GM19395 (cell line): Measurements from ENCODE around the gene MAGEH1.
"Not testable (repeated sequence)": the region's sequence is repeated elsewhere in the genome, so short reads cannot be mapped to it uniquely, and the experiment has no call there.

Source experiments
- ATAC-seq: cut with Tn5 transposase; IDR thresholded peaks from one replicate; pipeline ENCODE4 v1.9.1; 2021; ENCODE audit warnings: mild to moderate bottlenecking, moderate library complexity; ENCODE audit not compliant: unreplicated experiment

Gene MAGEH1, protein sequence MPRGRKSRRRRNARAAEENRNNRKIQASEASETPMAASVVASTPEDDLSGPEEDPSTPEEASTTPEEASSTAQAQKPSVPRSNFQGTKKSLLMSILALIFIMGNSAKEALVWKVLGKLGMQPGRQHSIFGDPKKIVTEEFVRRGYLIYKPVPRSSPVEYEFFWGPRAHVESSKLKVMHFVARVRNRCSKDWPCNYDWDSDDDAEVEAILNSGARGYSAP

GRCh38 chrX:55451990-55452832 lies at the start of gene MAGEH1:
Gene MAGEH1 (plus strand): TSS chrX:55452127. CDS start chrX:55452375, 248 bp downstream.
- ATAC-seq: peak; percentile 94

GRCh38 chrX:55427079-55427478 lies 24.8 kb upstream of the MAGEH1 start:
- not testable (repeated sequence) for ATAC-seq

- ATAC-seq: not testable (repeated sequence)
Measured at GRCh38 chrX:55443468-55443867, 8.5 kb upstream of the MAGEH1 start.

GRCh38 chrX:55450259-55450658 lies 1.7 kb upstream of the MAGEH1 start:
- ATAC-seq: no peak

- ATAC-seq: no peak
Measured at GRCh38 chrX:55451141-55451540, 786 bp upstream of the MAGEH1 start.

DNA sequence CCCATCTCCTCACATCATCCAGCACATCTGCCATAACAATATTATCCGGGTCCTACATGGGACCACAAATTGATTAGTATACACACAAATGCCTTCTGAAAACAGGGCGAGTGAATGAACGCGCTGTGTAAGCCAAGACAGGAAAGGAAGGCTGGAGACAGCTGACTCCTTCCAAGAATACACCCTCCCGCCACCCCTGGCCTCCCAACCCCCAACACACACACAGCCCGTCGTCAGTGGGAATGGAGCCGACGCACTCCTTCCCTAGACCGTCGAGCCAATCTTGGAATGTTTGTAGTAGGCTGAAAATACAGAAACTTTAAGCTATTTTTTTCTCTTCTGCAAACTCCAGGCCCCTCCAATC lies 319 bp upstream of the MAGEH1 start:
- ATAC-seq: peak; percentile 36

GRCh38 chrX:55452833-55453124 lies 852 bp downstream of the MAGEH1 start:
- peak; percentile 8 for ATAC-seq

DNA sequence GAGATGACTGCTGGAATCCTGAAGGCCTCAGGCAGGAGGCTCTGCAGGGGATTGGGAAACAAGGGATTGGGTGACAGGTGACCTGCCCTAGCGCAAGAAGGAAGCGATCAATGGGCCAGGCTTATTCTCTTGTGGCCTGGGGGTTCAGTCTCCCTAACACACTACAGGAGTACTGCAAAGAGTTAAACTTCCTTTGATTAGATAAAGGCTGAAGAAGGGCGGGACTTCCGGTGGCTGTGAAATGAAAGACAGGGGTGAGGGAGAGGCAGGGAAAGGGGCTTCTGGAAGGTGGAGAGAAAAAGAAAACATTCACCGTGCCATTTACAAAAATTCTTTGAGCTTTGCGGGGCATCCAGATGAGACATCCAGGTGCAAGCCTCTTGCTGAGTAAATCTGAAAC lies 3.8 kb downstream of the MAGEH1 start:
- ATAC-seq: not testable (repeated sequence)

DNA sequence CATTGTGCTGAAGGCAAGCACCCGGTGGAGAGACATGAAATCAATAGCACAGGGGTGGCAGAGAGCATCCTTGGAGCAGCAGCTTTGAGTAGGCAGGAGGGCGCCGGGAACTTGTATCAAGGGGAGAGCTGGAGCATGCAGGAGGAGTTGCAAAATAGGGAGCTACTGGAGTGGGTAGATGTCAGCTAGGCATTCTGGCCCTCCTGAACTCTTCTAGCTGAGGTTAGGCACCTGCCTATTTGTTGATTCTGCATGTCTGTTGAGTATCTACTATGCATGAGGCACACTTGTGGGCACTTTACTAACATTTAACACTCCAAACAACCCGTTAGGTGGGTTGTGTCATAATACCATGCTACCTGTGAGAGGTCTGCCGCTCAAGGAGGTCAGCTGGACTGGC lies 7.5 kb downstream of the MAGEH1 start:
- ATAC-seq: not testable (repeated sequence)

DNA sequence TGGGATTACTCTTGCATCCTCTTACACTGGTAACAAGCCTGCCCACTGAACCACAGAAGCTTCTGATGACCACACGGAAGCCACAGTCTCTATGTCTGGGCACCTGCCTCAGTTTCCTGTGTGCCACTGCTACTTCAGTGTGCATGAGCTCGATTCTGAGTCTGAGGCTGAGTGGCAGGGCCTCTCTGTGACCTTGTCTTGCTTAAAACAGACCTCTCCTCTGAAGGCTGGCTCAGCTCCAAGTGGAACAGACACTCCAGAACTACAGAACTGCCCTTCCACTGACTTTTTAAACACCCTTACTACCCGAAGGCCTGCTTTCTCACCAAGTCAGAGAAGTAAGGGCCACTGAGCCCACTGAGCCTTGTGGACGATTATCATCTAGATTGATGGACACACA lies 8.0 kb downstream of the MAGEH1 start:
- not testable (repeated sequence) for ATAC-seq

- ATAC-seq: not testable (repeated sequence)
Measured at GRCh38 chrX:55464050-55464449, 12.1 kb downstream of the MAGEH1 start.

- not testable (repeated sequence) for ATAC-seq
Measured at GRCh38 chrX:55465108-55465507, 13.2 kb downstream of the MAGEH1 start.

DNA sequence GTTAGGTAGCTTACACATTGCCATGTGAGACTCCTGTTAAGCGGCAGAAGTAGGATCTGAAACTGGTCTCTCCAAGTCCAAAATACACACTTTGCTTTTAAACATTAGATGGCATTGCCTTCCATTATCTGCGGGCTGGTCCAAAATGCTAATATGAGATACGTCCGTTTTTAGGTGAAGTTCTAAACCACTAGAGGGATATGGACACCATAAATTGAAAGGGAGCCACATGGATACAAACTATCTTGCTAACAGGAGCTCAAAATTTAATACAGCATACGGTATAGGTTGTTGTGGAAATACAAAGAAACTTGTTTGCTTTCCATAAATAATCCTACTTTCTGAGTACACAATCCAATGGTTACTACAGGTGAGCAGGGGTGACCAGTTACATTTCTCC lies 13.9 kb downstream of the MAGEH1 start:
- not testable (repeated sequence) for ATAC-seq

GRCh38 chrX:55479956-55480355 lies 28.0 kb downstream of the MAGEH1 start:
- ATAC-seq: not testable (repeated sequence)

GRCh38 chrX:55480390-55481062 lies 28.6 kb downstream of the MAGEH1 start:
- no peak for ATAC-seq

DNA sequence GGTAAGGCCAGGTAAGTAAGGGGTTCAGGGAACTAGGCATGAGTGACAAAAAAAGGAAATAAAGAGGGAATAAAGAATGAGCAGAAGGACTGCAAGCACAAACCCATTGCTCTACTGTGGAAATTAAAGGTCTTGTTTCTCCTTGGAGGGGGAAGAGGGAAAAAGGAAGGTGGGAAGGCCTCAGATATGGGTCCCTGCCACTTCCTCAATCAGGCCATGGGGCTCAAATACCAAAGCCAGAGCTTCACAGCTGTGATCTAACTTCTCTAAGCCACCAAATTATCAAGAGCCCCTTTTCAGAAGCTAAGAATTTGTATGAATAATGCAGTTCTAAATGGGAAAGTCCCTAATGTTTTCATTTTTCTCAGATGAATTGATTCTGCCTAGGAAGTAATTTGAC lies 33.0 kb downstream of the MAGEH1 start:
- ATAC-seq: no peak

GRCh38 chrX:55486736-55487135 lies 34.8 kb downstream of the MAGEH1 start:
- no peak for ATAC-seq

DNA sequence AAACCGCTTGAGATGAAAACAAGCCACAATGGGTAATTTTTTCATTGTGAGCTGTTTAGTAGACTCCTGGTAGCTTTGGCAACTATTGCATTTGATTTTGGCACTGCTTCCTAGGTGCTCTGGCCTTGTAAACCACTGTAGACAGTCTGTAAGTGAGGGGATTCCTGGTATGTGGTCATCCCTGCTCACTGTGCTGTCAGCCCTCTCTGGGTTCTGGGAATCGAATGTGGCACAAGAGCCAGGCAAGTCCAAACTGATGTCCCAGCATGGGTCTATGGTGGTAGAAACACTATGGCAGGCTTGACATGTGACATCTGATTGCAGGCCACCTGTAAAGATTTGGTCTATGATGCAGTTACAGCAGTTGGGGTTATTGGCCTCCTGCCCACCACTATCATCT lies 35.2 kb downstream of the MAGEH1 start:
- ATAC-seq: no peak

GRCh38 chrX:55488006-55488592 lies 36.2 kb downstream of the MAGEH1 start:
- ATAC-seq: peak; percentile 2

DNA sequence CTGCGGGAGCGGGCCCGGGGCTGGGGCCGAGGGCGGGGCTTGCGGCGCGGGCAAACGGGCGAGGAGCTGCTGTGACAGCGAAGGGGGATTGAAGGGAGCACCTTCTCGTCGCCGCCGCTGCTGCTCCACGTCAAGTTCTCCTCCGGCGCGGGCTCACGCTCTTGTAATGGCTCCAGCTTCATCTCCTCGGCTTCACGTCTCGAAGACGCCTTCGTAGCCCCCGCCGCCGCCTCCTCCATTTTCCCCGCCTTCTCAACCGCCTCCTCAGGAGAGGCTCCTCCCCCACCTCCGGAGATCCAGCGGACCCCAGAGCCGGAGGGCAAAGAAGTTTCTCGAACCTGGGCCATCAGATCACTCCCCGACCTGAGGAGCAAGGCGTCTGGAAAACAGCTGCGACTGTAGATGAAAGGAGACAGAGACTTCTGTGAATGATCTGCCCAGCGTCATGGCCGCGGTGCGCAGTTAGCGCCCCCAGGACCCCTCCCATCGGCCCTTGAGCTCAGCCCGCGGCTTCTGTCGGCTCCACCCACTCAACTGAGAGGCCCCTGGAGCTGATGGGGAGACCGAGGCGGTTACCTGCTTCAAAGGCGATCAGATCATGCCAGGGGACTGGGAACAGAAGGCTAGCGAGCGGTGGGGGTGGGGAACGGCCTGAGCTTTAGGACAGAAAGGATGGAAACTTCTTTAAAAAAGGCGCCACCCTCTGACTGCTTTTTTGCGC lies 36.8 kb downstream of the MAGEH1 start:
- peak; percentile 65 for ATAC-seq
